GM18502 (cell line): Measurements from ENCODE around the gene SH3RF3.
"Not testable (repeated sequence)": the region's sequence is repeated elsewhere in the genome, so short reads cannot be mapped to it uniquely, and the experiment has no call there.

ENCODE experiments used
- ATAC-seq: cut with Tn5 transposase; IDR thresholded peaks from one replicate; pipeline ENCODE4 v1.9.1; 2021; ENCODE audit warnings: mild to moderate bottlenecking; ENCODE audit not compliant: unreplicated experiment, poor library complexity

The SH3RF3 gene

DNA sequence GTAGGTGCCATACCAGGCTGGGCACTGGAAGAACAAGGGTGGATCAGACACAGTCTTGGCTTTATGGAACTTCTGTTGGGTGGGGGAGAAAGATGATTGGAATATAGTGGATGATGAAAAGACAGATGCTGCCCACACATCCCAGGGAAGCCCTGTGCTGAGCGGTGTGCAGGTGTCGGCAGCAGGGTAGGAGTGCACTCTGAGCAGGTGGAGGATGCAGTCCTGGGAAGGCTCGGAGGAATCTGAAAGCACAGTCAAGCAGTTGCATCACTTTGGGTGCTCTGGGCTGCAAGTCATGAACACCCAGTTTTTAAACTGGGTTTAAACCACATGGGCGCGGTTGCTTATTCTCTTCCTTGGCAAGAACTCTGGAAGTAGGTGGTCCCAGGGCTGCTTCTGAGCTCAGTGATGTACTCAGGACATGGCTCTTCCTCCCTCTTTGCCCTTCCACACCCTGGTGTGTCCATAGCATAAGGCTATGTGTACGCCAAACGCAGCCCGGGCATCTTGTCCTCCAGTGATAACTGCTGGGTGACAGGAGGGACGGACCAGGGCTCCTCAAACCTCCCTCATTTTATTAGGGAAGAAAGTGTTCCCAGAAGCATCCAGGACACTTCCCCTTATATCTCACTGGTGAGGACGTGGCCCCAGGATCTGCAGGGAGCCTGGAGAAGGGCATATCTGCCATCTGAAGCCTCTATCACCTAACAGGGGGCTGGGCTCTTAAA lies 84.0 kb downstream of the SH3RF3 start:
- ATAC-seq = no peak

GRCh38 chr2:109213646-109214433 lies 84.8 kb downstream of the SH3RF3 start:
- peak; percentile 71 for ATAC-seq

DNA sequence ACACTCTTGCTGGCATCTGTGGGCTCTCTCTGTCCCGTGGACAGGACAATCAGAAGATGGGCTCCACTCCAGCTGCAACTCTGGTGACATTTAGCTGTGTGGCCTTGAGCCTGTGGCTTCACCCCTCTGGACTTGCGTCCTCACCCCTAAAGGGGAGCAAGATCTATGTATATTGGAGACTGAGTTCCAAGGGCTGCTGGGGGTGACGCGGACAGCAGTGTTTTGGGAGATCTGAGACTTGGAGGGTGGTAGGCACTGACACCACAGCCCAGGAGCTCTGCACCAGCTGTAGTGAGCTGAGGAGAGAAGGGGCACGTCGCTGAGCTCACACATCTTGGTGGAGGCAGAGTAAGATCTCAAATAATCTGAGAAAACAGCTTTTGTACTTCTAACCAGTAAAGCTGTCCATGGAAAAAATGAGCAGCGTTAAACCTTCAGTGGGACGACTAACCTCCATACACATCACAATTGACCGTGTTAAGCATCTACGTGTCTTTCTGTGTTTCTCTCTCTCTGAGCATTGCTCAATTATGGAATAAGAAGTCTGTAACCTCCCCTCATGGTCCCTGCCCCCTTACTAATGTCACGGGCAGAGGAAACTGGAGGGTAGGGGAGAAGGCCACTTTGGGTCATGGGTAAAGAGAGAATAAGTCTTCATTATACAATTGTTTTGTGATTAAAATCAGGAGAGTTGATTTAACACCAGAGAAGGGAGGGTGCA lies 85.8 kb downstream of the SH3RF3 start:
- no peak for ATAC-seq

DNA sequence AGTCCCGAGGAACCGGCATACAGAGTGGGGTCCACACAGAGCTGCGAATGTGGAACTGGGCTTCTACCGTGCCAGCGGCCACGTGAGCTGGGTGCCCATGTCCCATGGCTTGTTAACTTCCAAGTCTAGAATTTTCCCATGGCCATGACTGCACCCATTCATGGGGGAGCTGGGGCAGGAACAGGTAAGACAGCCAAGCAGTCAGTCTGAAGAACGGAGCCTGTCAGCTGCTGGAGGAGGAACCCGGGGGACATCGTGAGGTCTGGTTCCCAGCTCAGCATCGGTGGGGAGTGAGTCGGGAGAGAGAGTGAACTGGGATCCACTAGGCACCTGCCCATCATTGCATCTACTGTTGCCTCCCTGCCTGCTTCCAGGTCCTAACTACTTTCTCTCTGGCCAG lies 86.9 kb downstream of the SH3RF3 start:
- ATAC-seq = no peak

DNA sequence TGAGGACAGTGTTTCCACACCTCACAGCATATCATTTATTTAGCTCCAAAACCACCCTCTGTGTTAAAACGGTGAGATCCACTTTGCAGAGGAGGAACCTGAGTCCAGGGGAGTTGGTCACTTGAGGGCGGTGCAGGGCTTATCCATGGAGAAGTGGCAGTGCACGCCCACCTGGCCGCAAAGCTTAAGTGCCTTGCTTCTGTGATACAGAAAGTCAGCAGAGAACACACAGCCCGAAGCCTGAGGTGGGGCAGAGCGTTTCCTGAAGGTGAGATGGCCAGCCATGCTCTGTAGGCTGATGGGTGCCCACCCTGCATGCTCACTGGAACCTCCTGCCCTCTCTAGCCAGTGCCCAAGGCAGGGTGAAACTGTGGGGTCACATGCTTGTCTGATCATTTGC lies 87.3 kb downstream of the SH3RF3 start:
- ATAC-seq = no peak

DNA sequence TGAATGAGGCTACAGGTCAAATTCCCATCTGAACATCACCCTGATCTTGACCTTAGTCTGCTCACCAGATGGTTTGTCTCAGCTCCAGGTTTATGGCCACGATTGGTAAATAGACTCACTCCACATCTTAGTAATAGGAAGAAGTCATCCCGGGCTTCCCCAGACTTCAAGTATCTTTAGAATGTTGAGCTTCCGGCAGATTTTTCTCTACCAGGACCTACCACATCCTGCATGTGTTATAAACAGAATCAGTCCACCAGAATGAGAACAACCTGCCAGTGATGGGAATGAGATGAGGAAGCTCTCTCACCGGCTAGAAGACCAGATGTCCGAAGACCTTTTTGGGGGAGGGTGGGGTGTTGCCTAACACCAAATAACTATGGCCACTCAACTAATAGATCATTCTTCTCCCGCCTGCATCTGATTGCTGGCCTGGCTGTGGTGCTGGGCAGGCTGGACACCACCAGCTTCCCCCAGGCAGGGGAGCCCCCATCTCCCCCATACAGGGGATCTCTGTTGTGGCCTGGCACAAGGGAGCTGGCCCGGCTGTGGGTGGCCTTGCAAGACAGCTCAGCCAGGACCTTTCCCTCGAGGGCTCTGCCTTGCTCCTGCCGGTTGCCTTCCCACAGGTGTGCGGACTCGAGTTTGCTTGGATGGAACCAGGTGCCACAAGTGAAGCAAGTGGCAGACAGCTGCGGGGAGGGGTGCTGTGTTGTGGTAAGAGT lies 88.5 kb downstream of the SH3RF3 start:
- ATAC-seq = no peak

GRCh38 chr2:109218087-109218791 lies 89.2 kb downstream of the SH3RF3 start:
- peak; percentile 48 for ATAC-seq

DNA sequence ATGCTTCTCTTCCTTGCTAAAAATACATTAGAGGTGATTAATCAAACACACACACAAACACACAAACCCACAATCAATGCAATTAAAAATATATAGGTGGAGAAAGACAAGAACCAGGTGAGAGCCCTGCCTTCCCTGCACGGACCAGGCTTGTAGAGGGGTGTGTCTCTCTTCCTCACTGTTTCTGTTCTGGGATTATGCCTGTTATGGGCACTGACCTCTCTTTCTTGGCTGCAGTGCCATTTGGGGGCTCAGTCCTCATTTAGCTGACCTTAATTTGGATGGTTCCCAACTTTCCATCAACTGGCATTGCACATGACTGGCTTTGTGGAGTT lies 89.8 kb downstream of the SH3RF3 start:
- ATAC-seq = no peak

DNA sequence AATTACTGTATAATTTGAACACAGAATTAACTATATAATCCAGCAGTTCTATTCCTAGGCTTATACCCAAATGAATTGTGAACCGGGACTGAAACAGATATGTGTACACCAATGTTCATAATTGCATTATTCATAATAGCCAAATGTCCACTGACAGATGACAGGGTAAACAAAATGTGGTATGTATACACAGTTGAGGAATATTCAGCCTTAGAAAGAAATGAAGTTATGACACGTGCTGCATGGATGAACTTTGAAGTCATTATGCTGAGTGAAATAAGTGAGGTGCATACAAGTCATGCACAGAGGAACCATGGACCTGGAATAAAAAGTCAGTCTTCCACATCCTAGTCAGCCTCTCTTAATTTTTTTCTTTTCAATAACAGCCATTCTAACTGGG lies 91.9 kb downstream of the SH3RF3 start:
- no peak for ATAC-seq

- not testable (repeated sequence) for ATAC-seq
Measured at GRCh38 chr2:109221316-109221715, 92.3 kb downstream of the SH3RF3 start.

GRCh38 chr2:109222422-109222821 lies 93.4 kb downstream of the SH3RF3 start:
- ATAC-seq = no peak

DNA sequence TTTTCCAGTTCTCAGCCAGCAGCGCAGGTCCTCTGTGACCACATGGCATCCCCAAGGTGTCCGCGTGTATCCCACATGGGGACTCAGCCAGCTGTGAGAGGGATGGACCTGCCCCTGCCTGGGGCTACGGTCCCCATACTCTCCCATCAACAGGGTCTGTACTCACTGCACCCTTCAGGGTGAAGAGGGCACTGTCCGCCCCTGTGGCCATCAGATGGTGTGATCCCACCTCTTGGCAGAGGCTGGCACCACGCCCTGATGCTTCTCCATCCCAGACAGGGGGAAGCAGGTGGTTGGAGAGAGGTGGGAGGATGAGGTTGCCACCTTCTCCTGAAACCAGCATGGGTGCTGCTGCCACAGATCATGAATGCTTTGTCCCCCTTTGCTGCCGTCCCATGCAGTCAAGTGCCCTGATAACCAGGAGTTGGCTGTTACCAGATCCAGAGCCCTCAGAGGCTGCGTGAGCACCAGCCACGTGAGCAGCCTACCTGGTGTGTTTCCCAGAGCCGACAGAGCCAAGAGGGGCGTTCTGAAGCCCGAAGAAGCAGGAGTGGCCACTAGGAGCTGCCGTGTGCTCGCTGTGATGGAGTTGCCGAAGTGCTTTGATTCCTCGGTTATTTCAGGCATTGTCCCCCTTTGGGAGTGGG lies 93.9 kb downstream of the SH3RF3 start:
- ATAC-seq = no peak

- no peak for ATAC-seq
Measured at GRCh38 chr2:109223490-109223889, 94.5 kb downstream of the SH3RF3 start.

DNA sequence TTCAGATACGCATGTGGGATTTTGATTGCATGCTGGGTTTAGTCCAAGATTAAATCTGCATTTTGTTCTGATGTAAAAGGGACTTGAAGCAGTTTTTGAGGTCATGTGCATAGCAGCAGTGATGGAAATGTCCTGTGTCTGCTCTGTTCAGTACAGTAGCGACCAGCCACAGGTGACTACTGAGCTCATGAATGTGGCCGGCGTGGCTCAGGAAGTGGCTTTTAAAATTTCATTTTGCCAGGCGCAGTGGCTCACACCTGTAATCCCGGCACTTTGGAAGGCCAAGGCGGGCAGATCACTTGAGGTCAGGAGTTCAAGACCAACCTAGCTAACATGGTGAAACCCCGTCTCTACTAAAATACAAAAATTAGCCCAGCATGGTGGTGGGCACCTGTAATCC lies 95.3 kb downstream of the SH3RF3 start:
- ATAC-seq = not testable (repeated sequence)

- no peak for ATAC-seq
Measured at GRCh38 chr2:109225170-109225782, 96.3 kb downstream of the SH3RF3 start.

- ATAC-seq = no peak
Measured at GRCh38 chr2:109226128-109226527, 97.1 kb downstream of the SH3RF3 start.

DNA sequence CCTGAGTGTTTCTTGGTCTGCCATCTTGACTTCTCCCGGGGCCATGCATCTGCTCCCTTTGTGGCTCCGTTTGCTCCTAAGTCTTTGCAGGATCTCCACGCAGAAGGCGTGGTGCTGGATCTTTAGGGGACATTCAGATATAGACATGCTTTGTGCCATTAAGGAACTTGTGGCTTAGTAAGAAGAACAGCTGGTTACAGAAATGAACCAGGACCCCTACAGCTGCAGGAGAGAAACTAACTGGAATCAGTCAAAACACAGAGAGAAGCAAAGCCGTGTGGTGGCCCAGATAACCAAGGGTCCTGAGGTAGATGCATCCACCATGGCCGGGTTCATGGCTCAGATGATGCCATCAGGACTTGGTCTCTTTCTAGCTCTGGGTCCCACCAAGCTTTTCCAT lies 97.6 kb downstream of the SH3RF3 start:
- no peak for ATAC-seq

GRCh38 chr2:109229094-109229675 lies 100.2 kb downstream of the SH3RF3 start:
- no peak for ATAC-seq

- ATAC-seq = no peak
Measured at GRCh38 chr2:109230941-109231420, 102.0 kb downstream of the SH3RF3 start.
